GM21526 (cell line): ENCODE results near the gene BMPR1B.
"Not testable (repeated sequence)": the region's sequence is repeated elsewhere in the genome, so short reads cannot be mapped to it uniquely, and the experiment has no call there.

Experiments
- ATAC-seq: cut with Tn5 transposase; IDR thresholded peaks from one replicate; pipeline ENCODE4 v1.9.1; 2021; ENCODE audit warnings: moderate library complexity; ENCODE audit not compliant: unreplicated experiment, low FRiP score

The BMPR1B gene

GRCh38 chr4:95162867-95163266 lies 405.1 kb downstream of the BMPR1B start:
- no peak for ATAC-seq

GRCh38 chr4:95165926-95166524 lies 408.3 kb downstream of the BMPR1B start:
- peak; percentile 81 for ATAC-seq

- no peak for ATAC-seq
Observed at GRCh38 chr4:95167805-95168204, 410.1 kb downstream of the BMPR1B start.

GRCh38 chr4:95170176-95170575 lies 412.4 kb downstream of the BMPR1B start:
- ATAC-seq = no peak

- ATAC-seq = not testable (repeated sequence)
Observed at GRCh38 chr4:95171377-95171776, 413.6 kb downstream of the BMPR1B start.

- ATAC-seq = no peak
Observed at GRCh38 chr4:95178938-95179337, 421.2 kb downstream of the BMPR1B start.

- ATAC-seq = no peak
Observed at GRCh38 chr4:95180531-95181242, 422.9 kb downstream of the BMPR1B start.

- no peak for ATAC-seq
Observed at GRCh38 chr4:95181243-95181995, 423.7 kb downstream of the BMPR1B start.

- no peak for ATAC-seq
Observed at GRCh38 chr4:95181996-95182306, 424.2 kb downstream of the BMPR1B start.

- ATAC-seq = no peak
Observed at GRCh38 chr4:95183656-95184408, 426.1 kb downstream of the BMPR1B start.

- no peak for ATAC-seq
Observed at GRCh38 chr4:95186666-95187065, 428.9 kb downstream of the BMPR1B start.

- ATAC-seq = no peak
Observed at GRCh38 chr4:95188701-95189370, 431.1 kb downstream of the BMPR1B start.

- ATAC-seq = no peak
Observed at GRCh38 chr4:95190751-95191436, 433.1 kb downstream of the BMPR1B start.

- ATAC-seq = no peak
Observed at GRCh38 chr4:95191537-95191936, 433.8 kb downstream of the BMPR1B start.

GRCh38 chr4:95193391-95194224 lies 435.9 kb downstream of the BMPR1B start:
- ATAC-seq = no peak

GRCh38 chr4:95197353-95197752 lies 439.6 kb downstream of the BMPR1B start:
- ATAC-seq = no peak

- ATAC-seq = no peak
Observed at GRCh38 chr4:95198961-95199360, 441.2 kb downstream of the BMPR1B start.

GRCh38 chr4:95204267-95204844 lies 446.6 kb downstream of the BMPR1B start:
- no peak for ATAC-seq

GRCh38 chr4:95204873-95205272 lies 447.1 kb downstream of the BMPR1B start:
- no peak for ATAC-seq
